HEK293T (cell line): ENCODE measurements around the gene PARVB.

Experiments
- CTCF ChIA-PET: fragments of 350-600 bp; formaldehyde crosslinking; extraction: SDS; loops from one replicate; lab custom pipeline; 2021; ENCODE audit warnings: antibody characterized with exemption, inconsistent platforms; lab: Yijun Ruan, JAX
- POLR2A ChIA-PET: fragments of 350-600 bp; formaldehyde crosslinking; extraction: SDS; loops from one replicate; lab custom pipeline; 2020; ENCODE audit warnings: antibody characterized with exemption, inconsistent platforms; lab: Yijun Ruan, JAX
- DNase-seq: peaks from one replicate; pipeline ENCODE4 v3.0.0; 2012; ENCODE audit warnings: mixed read lengths; ENCODE audit errors: extremely low spot score
- ARNT ChIP-seq: fragments of 450-650 bp; IDR thresholded peaks from 2 replicates; pipeline ENCODE4 v1.6.1; 2017; ENCODE audit warnings: mild to moderate bottlenecking
- BHLHE40 ChIP-seq: fragments of 450-650 bp; IDR thresholded peaks from 2 replicates; pipeline ENCODE4 v1.6.1; 2016; ENCODE audit warnings: mild to moderate bottlenecking, moderate library complexity, borderline replicate concordance
- CTBP1 ChIP-seq: fragments of 450-650 bp; IDR thresholded peaks from 2 replicates; pipeline ENCODE4 v1.6.1; 2016; ENCODE audit warnings: borderline replicate concordance
- ELF4 ChIP-seq: fragments of 450-650 bp; IDR thresholded peaks from 2 replicates; pipeline ENCODE4 v1.6.1; 2017; ENCODE audit warnings: antibody characterized with exemption
- FOXA1 ChIP-seq: fragments of 450-650 bp; IDR thresholded peaks from 2 replicates; pipeline ENCODE4 v1.6.1; 2016; ENCODE audit warnings: mild to moderate bottlenecking
- FOXK2 ChIP-seq: fragments of 450-650 bp; IDR thresholded peaks from 2 replicates; pipeline ENCODE4 v1.6.1; 2016; ENCODE audit warnings: mild to moderate bottlenecking
- FOXM1 ChIP-seq: fragments of 450-650 bp; IDR thresholded peaks from 2 replicates; pipeline ENCODE4 v1.6.1; 2017; ENCODE audit warnings: mild to moderate bottlenecking, borderline replicate concordance
- HDGF ChIP-seq: fragments of 450-650 bp; IDR thresholded peaks from 2 replicates; pipeline ENCODE4 v1.6.1; 2017; ENCODE audit warnings: antibody characterized with exemption, borderline replicate concordance
- L3MBTL2 ChIP-seq: fragments of 450-650 bp; conservative IDR thresholded peaks from 2 replicates; pipeline ENCODE4 v1.6.1; 2016; ENCODE audit warnings: mild to moderate bottlenecking
- LEF1 ChIP-seq: fragments of 450-650 bp; IDR thresholded peaks from 2 replicates; pipeline ENCODE4 v1.6.1; 2017; ENCODE audit warnings: mild to moderate bottlenecking, borderline replicate concordance
- NFRKB ChIP-seq: fragments of 450-650 bp; IDR thresholded peaks from 2 replicates; pipeline ENCODE4 v1.6.1; 2016; ENCODE audit warnings: mild to moderate bottlenecking, moderate library complexity
- PKNOX1 ChIP-seq: fragments of 450-650 bp; IDR thresholded peaks from 2 replicates; pipeline ENCODE4 v1.6.1; 2016
- SP1 ChIP-seq: fragments of 450-650 bp; IDR thresholded peaks from 2 replicates; pipeline ENCODE4 v1.6.1; 2017
- SUZ12 ChIP-seq: fragments of 450-650 bp; IDR thresholded peaks from 2 replicates; pipeline ENCODE4 v1.6.1; 2016; ENCODE audit warnings: mild to moderate bottlenecking
- TARDBP ChIP-seq: fragments of 450-650 bp; IDR thresholded peaks from 2 replicates; pipeline ENCODE4 v1.6.1; 2016

The PARVB gene

GRCh38 chr22:44019846-44020245 lies 4.3 kb upstream of the PARVB start:
- CTCF ChIA-PET, result interaction anchor here (0.7 kb wide), 1 partner anchor 27 kb away, joined by 4 read pairs; no protein-coding TSS in a partner anchor
- POLR2A ChIA-PET, result no interaction called here
- no peak for DNase-seq
- TF ChIP-seq FOXK2, result no peak
- no peak for TF ChIP-seq BHLHE40
- no peak for TF ChIP-seq L3MBTL2
- no peak for TF ChIP-seq CTBP1
- TF ChIP-seq NFRKB, result no peak
- no peak for TF ChIP-seq ELF4
- TF ChIP-seq HDGF, result no peak
- TF ChIP-seq TARDBP, result no peak
- no peak for TF ChIP-seq FOXA1

GRCh38 chr22:44020981-44021380 lies 3.1 kb upstream of the PARVB start:
- POLR2A ChIA-PET, result no interaction called here
- TF ChIP-seq PKNOX1 (no peak), TARDBP (no peak), SUZ12 (no peak), CTBP1 (no peak), FOXM1 (no peak), BHLHE40 (no peak), L3MBTL2 (no peak), NFRKB (no peak), ARNT (no peak), SP1 (no peak)
- CTCF ChIA-PET, result interaction anchor here (0.6 kb wide), 1 partner anchor 19 kb away, joined by 3 read pairs; no protein-coding TSS in a partner anchor
- DNase-seq, result no peak

- ChIA-PET CTCF (no interaction called here), POLR2A (interaction anchor here (0.7 to 2.5 kb wide), 4 partner anchors 9 to 69 kb away, joined by 3 to 13 read pairs (median 4); no protein-coding TSS in a partner anchor)
- TF ChIP-seq L3MBTL2, result peak; percentile 85
- TF ChIP-seq LEF1, result no peak
- peak; percentile 56 for DNase-seq
Measured at GRCh38 chr22:44023404-44024287, 456 bp upstream of the PARVB start.

GRCh38 chr22:44025171-44026065 lies 1.3 kb downstream of the PARVB start:
- TF ChIP-seq FOXA1, result no peak
- CTCF ChIA-PET, result no interaction called here
- DNase-seq, result no peak
- POLR2A ChIA-PET, result interaction anchor here (1.2 to 2.5 kb wide), 2 partner anchors 8 to 19 kb away, joined by 4 to 13 read pairs; no protein-coding TSS in a partner anchor

GRCh38 chr22:44026066-44026629 lies 2.0 kb downstream of the PARVB start:
- TF ChIP-seq SUZ12, result no peak
- TF ChIP-seq LEF1, result no peak
- TF ChIP-seq PKNOX1, result no peak
- TF ChIP-seq ELF4, result no peak
- TF ChIP-seq FOXK2, result no peak
- no peak for TF ChIP-seq CTBP1
- TF ChIP-seq L3MBTL2, result no peak
- no peak for TF ChIP-seq SP1
- TF ChIP-seq TARDBP, result no peak
- TF ChIP-seq FOXA1, result no peak
- ChIA-PET POLR2A (interaction anchor here (1.1 kb wide), 1 partner anchor 11 kb away, joined by 3 read pairs; no protein-coding TSS in a partner anchor), CTCF (no interaction called here)
- DNase-seq, result no peak

- POLR2A ChIA-PET, result interaction anchor here (1.1 kb wide), 1 partner anchor 10 kb away, joined by 3 read pairs; no protein-coding TSS in a partner anchor
- CTCF ChIA-PET, result interaction anchor here (0.7 kb wide), 1 partner anchor 17 kb away, joined by 3 read pairs; no protein-coding TSS in a partner anchor
- DNase-seq, result no peak
- TF ChIP-seq FOXM1, result no peak
Measured at GRCh38 chr22:44026630-44027511, 2.8 kb downstream of the PARVB start.
